GM21381 (cell line): Measurements from ENCODE around the gene TEX264.

Experiments
- ATAC-seq: cut with Tn5 transposase; IDR thresholded peaks from one replicate; pipeline ENCODE4 v1.9.1; 2021; ENCODE audit warnings: mild to moderate bottlenecking, moderate library complexity; ENCODE audit not compliant: unreplicated experiment

The TEX264 gene

DNA sequence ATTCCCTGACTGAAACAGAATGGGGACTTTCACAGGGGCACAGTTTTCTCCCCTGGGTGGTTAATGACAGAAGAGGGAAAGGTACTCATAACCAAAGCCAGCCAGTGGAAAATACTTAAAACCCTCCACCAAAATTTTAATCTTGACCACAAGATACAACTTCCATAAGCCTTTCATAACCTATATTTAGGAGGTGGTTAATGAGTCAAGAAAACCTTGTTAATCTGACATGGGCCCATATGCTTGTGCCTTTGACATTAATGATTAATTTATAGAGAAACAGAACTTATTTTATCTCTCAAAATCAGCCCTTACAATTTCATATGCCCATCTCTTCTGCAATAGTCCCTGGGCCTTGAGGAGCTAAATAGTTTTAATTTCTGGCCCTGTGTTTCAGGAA, 76.8 kb downstream of the TEX264 start:
- ATAC-seq = no peak

DNA sequence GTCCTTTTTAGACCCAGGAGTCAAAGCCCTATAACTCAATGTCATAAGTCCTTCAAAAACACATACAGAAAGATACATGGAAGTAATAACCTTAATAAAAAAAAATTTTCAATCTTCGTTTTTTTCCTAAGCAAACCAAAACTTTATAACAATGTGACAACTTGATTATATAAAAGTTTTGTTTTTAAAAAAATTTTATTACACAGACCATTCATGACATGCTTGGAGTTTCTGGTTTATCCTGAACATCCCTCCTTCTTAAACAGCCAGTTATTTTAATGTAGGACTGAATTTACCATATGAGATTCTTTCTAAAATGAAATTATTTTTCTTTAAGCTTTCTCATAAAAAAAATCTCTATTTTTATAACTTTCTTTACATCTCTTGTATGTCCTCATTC, 77.3 kb downstream of the TEX264 start:
- no peak for ATAC-seq

DNA sequence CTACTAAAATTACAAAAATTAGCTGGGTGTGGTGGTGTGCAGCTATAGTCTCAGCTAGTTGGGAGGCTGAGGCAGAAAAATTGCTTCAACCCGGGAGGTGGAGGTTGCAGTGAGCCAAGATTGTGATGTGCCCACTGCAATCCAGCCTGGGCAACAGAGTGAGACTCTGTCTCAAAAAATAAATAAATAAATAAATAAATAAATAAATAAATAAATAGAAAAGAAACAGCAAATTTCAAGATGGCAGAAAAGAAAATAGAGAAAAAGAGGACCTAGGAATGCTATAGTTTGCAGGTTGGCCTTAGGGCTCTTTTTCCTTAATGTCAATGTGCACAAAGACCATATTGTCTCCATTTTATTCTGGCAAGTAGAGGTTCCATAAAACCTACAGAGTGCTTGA, 79.8 kb downstream of the TEX264 start:
- ATAC-seq = no peak

DNA sequence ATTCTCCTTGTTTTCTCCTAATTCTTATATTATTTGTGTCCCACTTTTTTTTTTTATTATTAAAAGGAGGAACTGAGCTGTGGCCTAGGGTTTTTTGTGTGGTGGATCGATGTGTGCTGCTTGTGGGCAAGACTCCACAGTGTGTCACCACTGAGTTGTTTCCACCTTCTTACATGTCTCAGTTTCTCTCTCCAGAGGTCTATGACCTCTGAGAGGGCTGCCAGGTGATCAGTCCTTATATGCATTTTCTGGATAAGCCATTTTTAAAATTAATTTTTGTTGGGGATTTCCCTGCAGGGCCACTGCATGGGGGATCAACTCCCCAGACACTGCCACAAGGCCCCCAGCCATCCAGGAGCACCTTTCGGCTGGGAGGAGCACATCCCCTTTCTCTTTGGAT, 80.2 kb downstream of the TEX264 start:
- ATAC-seq = peak; percentile 65
